Measurements from ENCODE around the gene PNCK.

GRCh38 chrX:153671589-153672530 is 1.8 kb downstream of the PNCK start:
- no peak for TF ChIP-seq MAFK (IDR thresholded peaks at IDR 0.05; ENCODE audit: partially characterized antibody)
- TF ChIP-seq POLR2A (IDR thresholded peaks at IDR 0.05; ENCODE audit: low read length) = no peak
- no peak for TF ChIP-seq RARB (CRISPR knock-in tag; IDR thresholded peaks at IDR 0.05)
- TF ChIP-seq CTCF (IDR thresholded peaks at IDR 0.05) = no peak
- no peak for TF ChIP-seq RFX5 (IDR thresholded peaks at IDR 0.05)
- TF ChIP-seq RCOR1 (IDR thresholded peaks at IDR 0.05; ENCODE audit: low read depth, low read length) = no peak

Measured in A549 (cell line).